ENCODE results near the gene LRP1B. TPM values are rescaled to one million over a fixed set of nuclear protein-coding genes. Genes with fewer than 3 reads are reported as not detected.

LRP1B gene
- total and polyA plus RNA-seq, 2 donors (not counting 1 experiment from before 2014, with no cell fraction given): under 0.01 to 0.01 TPM

DNA sequence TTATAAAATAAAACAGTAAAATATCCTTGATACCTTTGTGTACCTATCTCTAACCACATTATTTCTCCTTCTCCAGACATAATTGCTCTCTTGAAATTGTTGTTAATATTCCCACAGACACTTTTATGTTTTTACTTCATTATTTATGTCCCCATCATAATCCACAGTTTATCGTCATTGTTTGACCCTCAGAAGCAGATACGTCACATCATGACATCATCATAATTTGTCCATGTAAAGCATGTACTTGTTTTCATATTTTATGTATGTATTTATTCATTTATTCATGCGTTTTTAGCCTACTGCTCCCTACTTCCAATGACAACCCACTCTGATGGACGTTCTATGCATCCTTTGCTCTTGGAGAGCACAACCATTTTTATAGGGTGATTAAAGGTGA is 1943.7 kb downstream of the LRP1B start:
- no peak overlapping the region for H3K9ac ChIP-seq (ENCODE audit: insufficient read depth, low read length)
- H3K9me3 ChIP-seq (ENCODE audit: control insufficient read depth, insufficient read depth, low read depth, low read length): no peaks in the 10 kb centered on the region
- H3K27ac ChIP-seq (ENCODE audit: insufficient read depth, low read length): no peak overlapping the region
- no peak overlapping the region for H2AFZ ChIP-seq (ENCODE audit: low read length)
- no peaks in the 10 kb centered on the region for H3K4me1 ChIP-seq (ENCODE audit: control insufficient read depth, extremely low read depth, insufficient read depth, low read length)
- no peak overlapping the region for H3K4me2 ChIP-seq (ENCODE audit: extremely low read depth, insufficient read depth, low read length)
- DNase-seq (ENCODE audit: low read depth in 2 of 2): no peak
- H3K79me2 ChIP-seq (ENCODE audit: control insufficient read depth, insufficient read depth, low read length): no peaks in the 10 kb centered on the region
- H3K27me3 ChIP-seq (ENCODE audit: control insufficient read depth, insufficient read depth, low read length): no peaks in the 10 kb centered on the region
- H4K20me1 ChIP-seq (ENCODE audit: control insufficient read depth, extremely low read depth, insufficient read depth, low read length): no peaks in the 10 kb centered on the region
- TF ChIP-seq EZH2 (IDR thresholded peaks at IDR 0.05; ENCODE audit: low read length, missing control alignments): no peak
- TF ChIP-seq, protein P1, sequence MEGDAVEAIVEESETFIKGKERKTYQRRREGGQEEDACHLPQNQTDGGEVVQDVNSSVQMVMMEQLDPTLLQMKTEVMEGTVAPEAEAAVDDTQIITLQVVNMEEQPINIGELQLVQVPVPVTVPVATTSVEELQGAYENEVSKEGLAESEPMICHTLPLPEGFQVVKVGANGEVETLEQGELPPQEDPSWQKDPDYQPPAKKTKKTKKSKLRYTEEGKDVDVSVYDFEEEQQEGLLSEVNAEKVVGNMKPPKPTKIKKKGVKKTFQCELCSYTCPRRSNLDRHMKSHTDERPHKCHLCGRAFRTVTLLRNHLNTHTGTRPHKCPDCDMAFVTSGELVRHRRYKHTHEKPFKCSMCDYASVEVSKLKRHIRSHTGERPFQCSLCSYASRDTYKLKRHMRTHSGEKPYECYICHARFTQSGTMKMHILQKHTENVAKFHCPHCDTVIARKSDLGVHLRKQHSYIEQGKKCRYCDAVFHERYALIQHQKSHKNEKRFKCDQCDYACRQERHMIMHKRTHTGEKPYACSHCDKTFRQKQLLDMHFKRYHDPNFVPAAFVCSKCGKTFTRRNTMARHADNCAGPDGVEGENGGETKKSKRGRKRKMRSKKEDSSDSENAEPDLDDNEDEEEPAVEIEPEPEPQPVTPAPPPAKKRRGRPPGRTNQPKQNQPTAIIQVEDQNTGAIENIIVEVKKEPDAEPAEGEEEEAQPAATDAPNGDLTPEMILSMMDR (conservative IDR thresholded peaks at IDR 0.05 in 1 of 2, IDR thresholded peaks at IDR 0.05 in 1 of 2; ENCODE audit: low read depth in 1 of 2, low read length in 2 of 2): no peak
- H3K4me3 ChIP-seq (replicated peaks in 1 of 4; ENCODE audit: control extremely low read depth in 1 of 4, insufficient read depth in 1 of 4, low read depth in 3 of 4, low read length in 4 of 4): no peak overlapping the region
- H3K36me3 ChIP-seq (ENCODE audit: control insufficient read depth, insufficient read depth, low read length): no peaks in the 10 kb centered on the region

DNA sequence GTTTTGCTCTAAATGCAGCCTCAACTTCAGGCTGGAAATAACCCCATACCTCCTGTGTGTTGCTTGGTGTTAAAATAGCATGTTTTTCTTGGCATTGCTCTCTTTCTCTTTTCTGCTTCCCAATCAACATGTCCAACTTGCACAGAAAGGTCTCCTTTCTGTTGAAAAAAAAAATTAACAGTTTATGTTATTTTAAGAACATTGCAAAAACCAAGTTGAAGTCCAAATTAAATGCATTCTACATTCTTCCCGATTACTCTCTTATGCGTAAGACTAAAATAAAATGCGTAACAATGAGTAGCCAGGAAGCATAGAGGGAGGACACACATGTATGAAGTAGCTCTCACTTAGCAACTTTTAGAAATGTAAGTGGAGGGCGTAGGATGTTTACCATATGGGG is 1944.5 kb downstream of the LRP1B start:
- H4K20me1 ChIP-seq (ENCODE audit: control insufficient read depth, extremely low read depth, insufficient read depth, low read length): no peaks in the 10 kb centered on the region
- H3K27me3 ChIP-seq (ENCODE audit: control insufficient read depth, insufficient read depth, low read length): no peaks in the 10 kb centered on the region
- H3K4me3 ChIP-seq (replicated peaks in 1 of 4; ENCODE audit: control extremely low read depth in 1 of 4, insufficient read depth in 1 of 4, low read depth in 3 of 4, low read length in 4 of 4): no peak overlapping the region
- H3K36me3 ChIP-seq (ENCODE audit: control insufficient read depth, insufficient read depth, low read length): no peaks in the 10 kb centered on the region
- TF ChIP-seq, protein P1 (conservative IDR thresholded peaks at IDR 0.05 in 1 of 2, IDR thresholded peaks at IDR 0.05 in 1 of 2; ENCODE audit: low read depth in 1 of 2, low read length in 2 of 2): no peak
- TF ChIP-seq EZH2 (IDR thresholded peaks at IDR 0.05; ENCODE audit: low read length, missing control alignments): no peak
- no peak overlapping the region for H2AFZ ChIP-seq (ENCODE audit: low read length)
- H3K4me2 ChIP-seq (ENCODE audit: extremely low read depth, insufficient read depth, low read length): no peak overlapping the region
- H3K9me3 ChIP-seq (ENCODE audit: control insufficient read depth, insufficient read depth, low read depth, low read length): no peaks in the 10 kb centered on the region
- no peaks in the 10 kb centered on the region for H3K79me2 ChIP-seq (ENCODE audit: control insufficient read depth, insufficient read depth, low read length)
- H3K9ac ChIP-seq (ENCODE audit: insufficient read depth, low read length): no peak overlapping the region
- H3K27ac ChIP-seq (ENCODE audit: insufficient read depth, low read length): no peak overlapping the region
- no peaks in the 10 kb centered on the region for H3K4me1 ChIP-seq (ENCODE audit: control insufficient read depth, extremely low read depth, insufficient read depth, low read length)
- peak; percentile 0 to 26 for DNase-seq (ENCODE audit: low read depth in 2 of 2)

DNA sequence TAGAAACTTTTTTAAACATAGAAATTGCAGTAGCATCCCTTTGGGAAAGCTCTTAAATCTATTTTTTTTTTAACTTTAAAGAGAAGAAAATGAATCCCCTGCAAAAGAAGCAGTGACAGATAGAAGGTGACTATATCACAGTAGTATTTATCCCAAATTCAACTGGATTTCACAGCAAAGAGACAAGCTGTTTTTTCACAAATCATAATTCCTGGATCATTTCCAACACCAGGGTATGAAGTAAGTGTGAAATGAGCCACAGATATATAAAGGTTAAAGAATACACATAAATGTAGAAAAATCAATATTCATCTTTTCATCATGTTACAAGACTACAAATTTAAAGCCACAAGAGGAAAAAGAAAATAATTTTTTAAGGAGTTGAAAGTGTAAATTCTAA is 1945.7 kb downstream of the LRP1B start:
- no peak overlapping the region for H2AFZ ChIP-seq (ENCODE audit: low read length)
- H3K4me2 ChIP-seq (ENCODE audit: extremely low read depth, insufficient read depth, low read length): no peak overlapping the region
- no peak overlapping the region for H3K9ac ChIP-seq (ENCODE audit: insufficient read depth, low read length)
- no peak for TF ChIP-seq EZH2 (IDR thresholded peaks at IDR 0.05; ENCODE audit: low read length, missing control alignments)
- TF ChIP-seq, protein P1 (conservative IDR thresholded peaks at IDR 0.05 in 1 of 2, IDR thresholded peaks at IDR 0.05 in 1 of 2; ENCODE audit: low read depth in 1 of 2, low read length in 2 of 2): no peak
- no peaks in the 10 kb centered on the region for H3K36me3 ChIP-seq (ENCODE audit: control insufficient read depth, insufficient read depth, low read length)
- H3K27ac ChIP-seq (ENCODE audit: insufficient read depth, low read length): no peak overlapping the region
- H3K9me3 ChIP-seq (ENCODE audit: control insufficient read depth, insufficient read depth, low read depth, low read length): no peaks in the 10 kb centered on the region
- no peaks in the 10 kb centered on the region for H4K20me1 ChIP-seq (ENCODE audit: control insufficient read depth, extremely low read depth, insufficient read depth, low read length)
- H3K4me1 ChIP-seq (ENCODE audit: control insufficient read depth, extremely low read depth, insufficient read depth, low read length): no peaks in the 10 kb centered on the region
- H3K4me3 ChIP-seq (replicated peaks in 1 of 4; ENCODE audit: control extremely low read depth in 1 of 4, insufficient read depth in 1 of 4, low read depth in 3 of 4, low read length in 4 of 4): no peak overlapping the region
- H3K27me3 ChIP-seq (ENCODE audit: control insufficient read depth, insufficient read depth, low read length): no peaks in the 10 kb centered on the region
- no peak for DNase-seq (ENCODE audit: low read depth in 2 of 2)
- no peaks in the 10 kb centered on the region for H3K79me2 ChIP-seq (ENCODE audit: control insufficient read depth, insufficient read depth, low read length)

Data from fibroblast of lung (primary cell).